Prostate gland (tissue), 2 donors: Measurements from ENCODE around the gene ADCY1. TPM values are rescaled to one million over a fixed set of nuclear protein-coding genes. Genes with fewer than 3 reads are reported as not detected.

Experiments
- DNase-seq: peaks from one replicate; pipeline ENCODE4 v3.0.0-alpha.2; 2019; ENCODE audit warnings: low spot score
- H3K27ac ChIP-seq, 2 donors: fragments of 200-600 bp; sonication (generic); 2 replicates each; pipeline ENCODE4 v1.5.1; 2017 to 2019
- H3K27me3 ChIP-seq: fragments of 200-600 bp; sonication (generic); replicated peaks from 2 replicates; pipeline ENCODE4 v1.5.1; 2019; ENCODE audit not compliant: insufficient read depth
- H3K36me3 ChIP-seq, 2 donors: fragments of 200-600 bp; sonication (generic); 1 replicate in 1 of 2; 2 replicates in 1 of 2; pipeline versions ENCODE4 v1.5.1 to v1.8.1; 2017 to 2019
- H3K4me1 ChIP-seq: fragments of 200-600 bp; sonication (generic); replicated peaks from 2 replicates; pipeline ENCODE4 v1.5.1; 2019
- H3K4me3 ChIP-seq, 2 donors: fragments of 200-600 bp; sonication (generic); 2 replicates each; pipeline ENCODE4 v1.5.1; 2017 to 2019
- H3K9me3 ChIP-seq: fragments of 200-600 bp; sonication (generic); 2 replicates; pipeline ENCODE4 v1.5.1; 2017
- POLR2A ChIP-seq: fragments of 450-650 bp; IDR thresholded peaks from one replicate; pipeline ENCODE4 v1.6.1; 2016; ENCODE audit warnings: antibody characterized with exemption, mild to moderate bottlenecking
- POLR2AphosphoS5 ChIP-seq: sonication (generic); formaldehyde crosslinking; IDR thresholded peaks from one replicate; pipeline ENCODE4 v1.6.1; 2017; ENCODE audit warnings: antibody characterized with exemption
- WGBS: methylation state at CpG from one replicate; pipeline ENCODE4 v1.1.5; 2018; 5-methylcytosine and 5-hydroxymethylcytosine counted together
- intact Hi-C: fragments of 100-400 bp; cut with DNase I; formaldehyde crosslinking; loops from one replicate; pipeline ENCODE4 v1.14.2; 2022
- total RNA-seq, 2 donors: library from RNA; depleted of rRNA; stranded (reverse); fragments of >200 nt; gene quantifications; one replicate each; pipeline ENCODE4 v1.1.0, GENCODE V29; 2016
- TF ChIP-seq, protein P1 (sequence below), 4 experiments: fragments of 200-600 bp in 2 of 4; fragments of 450-650 bp in 2 of 4; sonication (generic) in 2 of 4; IDR thresholded peaks; 1 replicate in 3 of 4; 2 replicates in 1 of 4; pipeline ENCODE4 v1.5.1; 2016 to 2019; ENCODE audit warnings: antibody characterized with exemption in 4 of 4, mild to moderate bottlenecking in 2 of 4, moderate library complexity in 2 of 4

ADCY1 gene
- total RNA-seq, 2 donors from 2014 or later: 4.5 to 17.0 TPM

DNA sequence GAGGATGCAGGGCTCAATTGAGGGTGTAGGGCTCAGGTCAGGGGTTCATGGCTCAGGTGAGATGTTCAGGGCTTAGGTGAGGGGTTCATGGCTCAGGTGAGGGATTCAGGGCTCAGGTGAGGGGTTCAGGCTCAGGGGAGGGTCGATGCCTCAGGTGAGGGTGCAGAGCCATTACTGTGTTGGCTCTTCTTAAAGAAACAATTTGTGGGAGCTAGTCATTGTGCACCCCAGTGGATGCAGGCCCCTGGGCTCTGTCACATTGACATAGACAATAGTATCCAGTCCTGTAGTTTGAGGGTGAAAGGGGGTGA lies 86.7 kb downstream of the ADCY1 start:
- 95% methylated on average over 1 of the region's 1 CpG for WGBS
- no peaks in the 10 kb centered on the region for H3K36me3 ChIP-seq
- intact Hi-C loops: no loop called here
- TF ChIP-seq POLR2A: no peak
- TF ChIP-seq, protein P1, sequence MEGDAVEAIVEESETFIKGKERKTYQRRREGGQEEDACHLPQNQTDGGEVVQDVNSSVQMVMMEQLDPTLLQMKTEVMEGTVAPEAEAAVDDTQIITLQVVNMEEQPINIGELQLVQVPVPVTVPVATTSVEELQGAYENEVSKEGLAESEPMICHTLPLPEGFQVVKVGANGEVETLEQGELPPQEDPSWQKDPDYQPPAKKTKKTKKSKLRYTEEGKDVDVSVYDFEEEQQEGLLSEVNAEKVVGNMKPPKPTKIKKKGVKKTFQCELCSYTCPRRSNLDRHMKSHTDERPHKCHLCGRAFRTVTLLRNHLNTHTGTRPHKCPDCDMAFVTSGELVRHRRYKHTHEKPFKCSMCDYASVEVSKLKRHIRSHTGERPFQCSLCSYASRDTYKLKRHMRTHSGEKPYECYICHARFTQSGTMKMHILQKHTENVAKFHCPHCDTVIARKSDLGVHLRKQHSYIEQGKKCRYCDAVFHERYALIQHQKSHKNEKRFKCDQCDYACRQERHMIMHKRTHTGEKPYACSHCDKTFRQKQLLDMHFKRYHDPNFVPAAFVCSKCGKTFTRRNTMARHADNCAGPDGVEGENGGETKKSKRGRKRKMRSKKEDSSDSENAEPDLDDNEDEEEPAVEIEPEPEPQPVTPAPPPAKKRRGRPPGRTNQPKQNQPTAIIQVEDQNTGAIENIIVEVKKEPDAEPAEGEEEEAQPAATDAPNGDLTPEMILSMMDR (IDR thresholded peaks at IDR 0.05): no peak
- TF ChIP-seq POLR2AphosphoS5: no peak
- no peaks in the 10 kb centered on the region for H3K4me1 ChIP-seq
- H3K9me3 ChIP-seq: no peaks in the 10 kb centered on the region
- H3K4me3 ChIP-seq: no peak overlapping the region
- no peaks in the 10 kb centered on the region for H3K27me3 ChIP-seq
- H3K27ac ChIP-seq: no peak overlapping the region
- DNase-seq: peak; percentile 1

DNA sequence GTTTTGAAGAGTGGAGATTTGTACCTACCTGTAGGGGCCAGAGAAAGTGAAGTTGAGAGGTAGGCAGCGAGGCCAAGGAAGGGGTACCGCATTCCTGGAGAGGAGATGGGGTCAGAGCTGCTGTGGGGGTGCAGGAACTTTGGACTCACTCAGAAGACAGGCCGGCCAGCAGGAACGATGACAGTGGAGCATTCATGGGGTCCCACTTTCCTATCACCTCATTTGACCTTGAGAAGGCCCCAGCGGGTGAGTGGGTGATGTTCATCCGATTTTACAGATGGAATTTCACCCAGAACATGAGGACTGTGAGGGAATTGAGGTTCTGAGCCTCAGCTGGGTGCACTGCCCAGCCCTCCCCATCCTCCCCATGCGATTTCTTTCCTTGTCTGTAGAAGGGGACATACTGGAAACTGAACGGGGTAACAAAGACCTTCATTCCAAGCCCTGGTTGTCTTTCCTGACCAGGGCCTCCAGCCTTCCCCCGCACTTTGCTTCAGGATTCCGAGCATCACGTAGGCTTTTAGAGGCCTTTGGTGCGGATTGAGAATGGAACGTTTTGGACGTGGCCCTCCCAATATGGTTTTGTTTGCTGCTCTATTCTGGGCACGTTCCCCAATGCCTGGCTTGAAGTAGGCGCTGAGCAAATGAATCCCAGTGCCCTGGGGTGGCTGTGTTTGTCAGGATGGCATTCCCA lies 87.3 kb downstream of the ADCY1 start:
- Histone ChIP-seq H3K36me3 (no peaks in the 10 kb centered on the region), H3K27ac (no peak overlapping the region), H3K4me3 (no peak overlapping the region), H3K4me1 (no peaks in the 10 kb centered on the region), H3K9me3 (no peaks in the 10 kb centered on the region), H3K27me3 (no peaks in the 10 kb centered on the region)
- 92% methylated on average over 16 of the region's 16 CpGs for WGBS
- TF ChIP-seq POLR2AphosphoS5 (no peak), POLR2A (no peak)
- TF ChIP-seq, protein P1 (IDR thresholded peaks at IDR 0.05): no peak
- peak; percentile 3 for DNase-seq
- intact Hi-C loops: no loop called here

DNA sequence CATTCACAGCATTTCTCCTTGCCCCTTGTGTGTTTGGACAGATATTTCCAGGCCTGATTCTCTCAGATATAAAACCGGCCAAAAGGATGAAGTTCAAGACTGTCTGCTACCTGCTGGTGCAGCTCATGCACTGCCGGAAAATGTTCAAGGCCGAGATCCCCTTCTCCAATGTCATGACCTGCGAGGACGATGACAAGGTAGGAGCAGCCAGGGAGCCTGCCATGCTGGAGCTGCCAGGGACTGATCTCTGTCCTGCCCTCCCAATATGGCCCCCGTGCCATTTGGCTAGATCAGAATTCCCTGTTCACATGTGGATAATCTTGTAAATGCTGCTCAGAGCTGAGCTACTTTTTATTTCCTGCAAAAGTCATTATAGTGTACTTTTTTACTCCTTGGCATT lies 87.8 kb downstream of the ADCY1 start:
- Histone ChIP-seq H3K4me1 (no peaks in the 10 kb centered on the region), H3K27ac (no peak overlapping the region), H3K27me3 (no peaks in the 10 kb centered on the region), H3K36me3 (no peaks in the 10 kb centered on the region), H3K4me3 (no peak overlapping the region), H3K9me3 (no peaks in the 10 kb centered on the region)
- 86% methylated on average over 6 of the region's 6 CpGs for WGBS
- peak; percentile 1 for DNase-seq
- intact Hi-C loops: no loop called here
- TF ChIP-seq, protein P1 (IDR thresholded peaks at IDR 0.05): no peak
- TF ChIP-seq POLR2A: no peak
- no peak for TF ChIP-seq POLR2AphosphoS5

DNA sequence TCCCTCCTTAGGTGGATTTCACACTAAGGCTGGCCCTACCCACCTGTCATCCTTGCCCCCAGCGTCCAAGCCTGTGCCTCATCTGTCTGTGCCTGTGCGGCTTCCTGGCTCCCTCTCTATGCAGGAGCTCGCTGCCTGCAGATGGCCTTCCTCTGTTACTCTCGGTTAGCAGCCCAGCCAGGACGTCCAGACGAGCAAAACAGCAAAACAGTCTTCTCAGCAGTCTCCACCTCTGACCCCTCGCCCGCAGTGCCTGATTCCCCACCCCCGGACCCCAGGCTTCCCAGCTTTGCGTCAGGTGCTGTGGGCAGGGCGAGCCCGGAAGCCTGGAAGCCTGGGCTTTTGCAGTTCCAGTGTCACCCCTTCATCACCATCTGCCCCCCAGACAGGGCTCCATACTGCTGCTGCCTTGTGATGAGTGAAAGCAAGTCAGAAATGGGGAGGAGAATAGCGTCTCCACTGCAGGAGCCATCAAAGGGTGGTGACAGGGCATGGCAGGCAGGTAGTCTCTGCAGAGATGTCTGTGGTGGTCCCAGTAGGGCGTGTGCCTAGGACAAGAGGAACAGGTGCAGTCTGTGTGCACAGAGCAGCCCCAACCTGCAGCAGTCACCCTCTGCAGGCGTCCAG lies 88.5 kb downstream of the ADCY1 start:
- Histone ChIP-seq H3K9me3 (no peaks in the 10 kb centered on the region), H3K36me3 (no peaks in the 10 kb centered on the region), H3K4me1 (no peaks in the 10 kb centered on the region), H3K27me3 (no peaks in the 10 kb centered on the region), H3K27ac (no peak overlapping the region), H3K4me3 (no peak overlapping the region)
- WGBS: 79% methylated on average over 15 of the region's 15 CpGs
- TF ChIP-seq POLR2AphosphoS5: no peak
- peak; percentile 3 for DNase-seq
- intact Hi-C loops: no loop called here

DNA sequence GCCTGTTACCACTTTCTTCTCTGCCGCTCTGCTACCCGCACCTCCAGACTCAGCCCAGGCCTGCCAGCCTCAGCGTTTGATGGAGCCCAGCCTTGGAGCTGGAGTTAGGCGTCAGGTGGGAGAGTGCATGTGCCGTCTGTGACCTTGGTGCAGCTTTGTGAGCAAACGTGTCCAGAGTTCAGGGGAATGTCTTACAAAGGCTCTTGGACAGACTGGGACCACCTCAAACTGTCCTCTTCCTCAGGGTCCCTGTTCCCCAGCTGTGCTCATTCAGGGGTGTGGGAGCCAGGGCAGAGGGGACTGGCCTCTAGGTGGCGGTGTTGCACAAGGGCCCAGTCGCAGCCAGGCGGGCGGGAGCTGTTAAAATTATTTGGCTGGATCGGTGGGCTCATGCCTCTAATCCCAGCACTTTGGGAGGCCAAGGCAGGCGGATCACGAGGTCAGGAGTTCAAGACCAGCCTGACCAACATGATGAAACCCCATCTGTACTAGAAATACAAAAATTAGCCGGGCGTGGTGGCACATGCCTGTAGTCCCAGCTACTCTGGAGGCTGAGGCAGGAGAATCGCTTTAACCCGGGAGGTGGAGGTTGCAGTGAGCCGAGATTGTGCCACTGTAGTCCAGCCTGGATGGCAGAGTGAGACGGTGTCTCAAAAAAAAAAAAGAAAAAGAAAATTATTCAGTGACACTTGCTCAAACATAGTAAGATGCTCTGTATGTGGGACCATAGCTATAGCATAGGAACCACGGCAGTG lies 89.2 kb downstream of the ADCY1 start:
- intact Hi-C loops: no loop called here
- Histone ChIP-seq H3K27me3 (no peaks in the 10 kb centered on the region), H3K9me3 (no peaks in the 10 kb centered on the region), H3K36me3 (no peaks in the 10 kb centered on the region), H3K27ac (peak overlapping the region in 1 of 2 donors; percentile 5), H3K4me1 (no peaks in the 10 kb centered on the region), H3K4me3 (no peak overlapping the region)
- DNase-seq: peak; percentile 9
- TF ChIP-seq, protein P1 (IDR thresholded peaks at IDR 0.05): peak; percentile 30 to 78 (median 62)
- TF ChIP-seq POLR2AphosphoS5 (no peak), POLR2A (no peak)
- WGBS: 78% methylated on average over 20 of the region's 20 CpGs
